Smooth muscle cell (in vitro differentiated cells): ENCODE measurements around the gene CNGA2. TPM values are rescaled to one million over a fixed set of nuclear protein-coding genes. Genes with fewer than 3 reads are reported as not detected.

Source experiments
- DNase-seq: peaks from one replicate; lab custom pipeline; 2025; ENCODE audit not compliant: unreplicated experiment; lab: John Stamatoyannopoulos, UW
- H2AFZ ChIP-seq: fragments of 200-600 bp; sonication (generic); 2 replicates; pipeline ENCODE4 v1.6.0; 2016; ENCODE audit warnings: antibody characterized with exemption, low read depth, mild to moderate bottlenecking
- H3F3A ChIP-seq: fragments of 200-600 bp; sonication (generic); 2 replicates; pipeline ENCODE4 v1.6.0; 2017; ENCODE audit warnings: antibody characterized with exemption, low read depth
- H3K27ac ChIP-seq: fragments of 200-600 bp; sonication (generic); 2 replicates; pipeline ENCODE4 v1.5.1; 2016; ENCODE audit warnings: low read depth, mild to moderate bottlenecking
- H3K27me3 ChIP-seq: fragments of 200-600 bp; sonication (generic); 2 replicates; pipeline ENCODE4 v1.6.1; 2016; ENCODE audit warnings: low read depth, mild to moderate bottlenecking
- H3K36me3 ChIP-seq: fragments of 200-600 bp; sonication (generic); 2 replicates; pipeline ENCODE4 v1.5.1; 2016; ENCODE audit warnings: low read depth
- H3K4me1 ChIP-seq: fragments of 200-600 bp; sonication (generic); 2 replicates; pipeline ENCODE4 v1.5.1; 2016; ENCODE audit warnings: low read depth
- H3K4me2 ChIP-seq: fragments of 200-600 bp; sonication (generic); 2 replicates; pipeline ENCODE4 v1.6.0; 2016; ENCODE audit warnings: mild to moderate bottlenecking
- H3K4me3 ChIP-seq: fragments of 200-600 bp; sonication (generic); 2 replicates; pipeline ENCODE4 v1.5.1; 2016; ENCODE audit warnings: mild to moderate bottlenecking
- H3K79me2 ChIP-seq: fragments of 200-600 bp; sonication (generic); 2 replicates; pipeline ENCODE4 v1.6.0; 2016; ENCODE audit warnings: low read depth, mild to moderate bottlenecking
- H3K9ac ChIP-seq: fragments of 200-600 bp; sonication (generic); 2 replicates; pipeline ENCODE4 v1.6.0; 2016; ENCODE audit warnings: low read depth
- H3K9me3 ChIP-seq: fragments of 200-600 bp; sonication (generic); replicated peaks from 2 replicates; pipeline ENCODE4 v1.5.1; 2016; ENCODE audit warnings: low read depth
- H4K20me1 ChIP-seq: fragments of 200-600 bp; sonication (generic); 2 replicates; pipeline ENCODE4 v1.6.0; 2016; ENCODE audit warnings: low read depth
- CTCF ChIP-seq: fragments of 200-600 bp; sonication (generic); IDR thresholded peaks from 2 replicates; pipeline ENCODE4 v1.5.1; 2017; ENCODE audit warnings: borderline replicate concordance, mild to moderate bottlenecking, antibody characterized with exemption; ENCODE audit not compliant: insufficient read depth, poor library complexity, severe bottlenecking
- WGBS: methylation state at CpG from one replicate; pipeline ENCODE4 v1.1.7; 2016; ENCODE audit warnings: low lambda C conversion rate; 5-methylcytosine and 5-hydroxymethylcytosine counted together
- polyA plus RNA-seq: library from polyadenylated mRNA; unstranded; fragments of >200 nt; fragmentation: Nextera tagmentation; extraction: Ambion mirVana; gene quantifications from 2 replicates; pipeline ENCODE4 v1.2.1, GENCODE V29; 2016
- total RNA-seq: library from RNA; depleted of rRNA; stranded (reverse); fragments of >200 nt; gene quantifications from 2 replicates; pipeline ENCODE4 v1.2.3, GENCODE V29; 2014

Gene CNGA2
- total and polyA plus RNA-seq, 2 experiments from 2014 or later: not detected

- TF ChIP-seq CTCF: no peak
- no peaks in the 10 kb centered on the region for H3K79me2 ChIP-seq
Observed at GRCh38 chrX:151754641-151755215, 20.2 kb downstream of the CNGA2 start.

GRCh38 chrX:151759041-151759708, 24.6 kb downstream of the CNGA2 start:
- H3K79me2 ChIP-seq: no peaks in the 10 kb centered on the region
- no peak overlapping the region for H3K9ac ChIP-seq
- DNase-seq: no peak
- no peak overlapping the region for H3K4me2 ChIP-seq
- H3K27ac ChIP-seq: no peak overlapping the region
- H3K4me1 ChIP-seq: no peaks in the 10 kb centered on the region
- H4K20me1 ChIP-seq: no peaks in the 10 kb centered on the region
- no peaks in the 10 kb centered on the region for H3K27me3 ChIP-seq
- no peak overlapping the region for H3K4me3 ChIP-seq
- 80% methylated on average over 11 of the region's 11 CpGs for WGBS
- no peak overlapping the region for H2AFZ ChIP-seq
- no peaks in the 10 kb centered on the region for H3K36me3 ChIP-seq
- no peaks in the 10 kb centered on the region for H3F3A ChIP-seq
- TF ChIP-seq CTCF: no peak
- no peaks in the 10 kb centered on the region for H3K9me3 ChIP-seq

More at GRCh38 chrX:151754641-151755215, 20.2 kb downstream of the CNGA2 start:
- no peaks in the 10 kb centered on the region for H3F3A ChIP-seq
- no peaks in the 10 kb centered on the region for H3K27me3 ChIP-seq
- no peak overlapping the region for H3K4me3 ChIP-seq
- H4K20me1 ChIP-seq: no peaks in the 10 kb centered on the region
- no peak overlapping the region for H3K9ac ChIP-seq
- no peak overlapping the region for H3K4me2 ChIP-seq
- H3K9me3 ChIP-seq: no peaks in the 10 kb centered on the region
- DNase-seq: no peak
- WGBS: 85% methylated on average over 11 of the region's 11 CpGs
- no peaks in the 10 kb centered on the region for H3K36me3 ChIP-seq
- no peak overlapping the region for H2AFZ ChIP-seq
- H3K4me1 ChIP-seq: no peaks in the 10 kb centered on the region
- H3K27ac ChIP-seq: no peak overlapping the region

GRCh38 chrX:151762802-151763201, 28.3 kb downstream of the CNGA2 start:
- no peak for DNase-seq
- Histone ChIP-seq H3K9ac (no peak overlapping the region), H4K20me1 (no peaks in the 10 kb centered on the region), H3K27me3 (no peaks in the 10 kb centered on the region), H3K9me3 (no peaks in the 10 kb centered on the region), H3K4me2 (no peak overlapping the region), H3F3A (no peaks in the 10 kb centered on the region), H3K4me1 (no peaks in the 10 kb centered on the region), H3K36me3 (no peaks in the 10 kb centered on the region), H3K27ac (no peak overlapping the region), H3K79me2 (no peaks in the 10 kb centered on the region), H3K4me3 (no peak overlapping the region), H2AFZ (no peak overlapping the region)
- WGBS: 57% methylated on average over 2 of the region's 2 CpGs
- TF ChIP-seq CTCF: no peak

- H3F3A ChIP-seq: no peaks in the 10 kb centered on the region
- no peak overlapping the region for H3K4me2 ChIP-seq
- H3K27ac ChIP-seq: no peak overlapping the region
- no peaks in the 10 kb centered on the region for H3K9me3 ChIP-seq
- no peak overlapping the region for H2AFZ ChIP-seq
- H3K36me3 ChIP-seq: no peaks in the 10 kb centered on the region
- no peaks in the 10 kb centered on the region for H3K4me1 ChIP-seq
- no peak overlapping the region for H3K9ac ChIP-seq
- TF ChIP-seq CTCF: no peak
- no peaks in the 10 kb centered on the region for H4K20me1 ChIP-seq
- no peak overlapping the region for H3K4me3 ChIP-seq
- no peaks in the 10 kb centered on the region for H3K27me3 ChIP-seq
- H3K79me2 ChIP-seq: no peaks in the 10 kb centered on the region
- DNase-seq: no peak
- 86% methylated on average over 8 of the region's 8 CpGs for WGBS
Observed at GRCh38 chrX:151763711-151764110, 29.2 kb downstream of the CNGA2 start.
